ENCODE results near the gene MEX3D. TPM values are rescaled to one million over a fixed set of nuclear protein-coding genes. Genes with fewer than 3 reads are reported as not detected.

MEX3D gene
- total and polyA plus RNA-seq, 12 donors, result 1.8 to 9.4 (median 7.6) TPM

DNA sequence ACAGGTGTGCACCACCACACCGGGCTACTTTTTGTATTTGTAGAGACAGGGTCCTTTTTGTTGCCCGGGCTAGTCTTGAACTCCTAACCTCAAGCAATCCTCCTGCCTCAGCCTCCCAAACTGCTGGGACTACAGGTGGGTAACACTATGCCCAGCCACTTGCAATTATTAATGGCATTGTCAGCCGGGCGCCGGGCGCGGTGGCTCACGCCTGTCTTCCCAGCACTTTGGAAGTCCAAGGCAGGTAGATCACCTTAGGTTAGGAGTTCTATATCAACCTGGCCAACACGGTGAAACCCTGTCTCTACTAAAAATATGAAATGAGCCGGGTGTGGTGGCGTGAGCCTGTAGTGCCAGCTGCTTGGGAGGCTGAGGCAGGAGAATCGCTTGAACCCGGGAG, 2.7 kb upstream of the MEX3D start:
- Histone ChIP-seq H3K27ac (no peak overlapping the region), H3K9me3 (no peaks in the 10 kb centered on the region), H3K4me3 (no peak overlapping the region), H3K4me1 (peaks cover 3 to 15% (median 10%) of the 10 kb centered on the region in 9 donors), H3K36me3 (peaks cover 0 to 2% (median 0%) of the 10 kb centered on the region in 9 donors), H3K27me3 (peaks cover 0 to 10% (median 0%) of the 10 kb centered on the region in 7 donors)
- 96% methylated on average over 13 of the region's 13 CpGs for WGBS, 2 donors
- intact Hi-C loops (cut with DNase I), result no loop called here
- DNase-seq (no peak), ATAC-seq (no peak)
- TF ChIP-seq, protein P1, sequence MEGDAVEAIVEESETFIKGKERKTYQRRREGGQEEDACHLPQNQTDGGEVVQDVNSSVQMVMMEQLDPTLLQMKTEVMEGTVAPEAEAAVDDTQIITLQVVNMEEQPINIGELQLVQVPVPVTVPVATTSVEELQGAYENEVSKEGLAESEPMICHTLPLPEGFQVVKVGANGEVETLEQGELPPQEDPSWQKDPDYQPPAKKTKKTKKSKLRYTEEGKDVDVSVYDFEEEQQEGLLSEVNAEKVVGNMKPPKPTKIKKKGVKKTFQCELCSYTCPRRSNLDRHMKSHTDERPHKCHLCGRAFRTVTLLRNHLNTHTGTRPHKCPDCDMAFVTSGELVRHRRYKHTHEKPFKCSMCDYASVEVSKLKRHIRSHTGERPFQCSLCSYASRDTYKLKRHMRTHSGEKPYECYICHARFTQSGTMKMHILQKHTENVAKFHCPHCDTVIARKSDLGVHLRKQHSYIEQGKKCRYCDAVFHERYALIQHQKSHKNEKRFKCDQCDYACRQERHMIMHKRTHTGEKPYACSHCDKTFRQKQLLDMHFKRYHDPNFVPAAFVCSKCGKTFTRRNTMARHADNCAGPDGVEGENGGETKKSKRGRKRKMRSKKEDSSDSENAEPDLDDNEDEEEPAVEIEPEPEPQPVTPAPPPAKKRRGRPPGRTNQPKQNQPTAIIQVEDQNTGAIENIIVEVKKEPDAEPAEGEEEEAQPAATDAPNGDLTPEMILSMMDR (IDR thresholded peaks at IDR 0.05), result no peak

DNA sequence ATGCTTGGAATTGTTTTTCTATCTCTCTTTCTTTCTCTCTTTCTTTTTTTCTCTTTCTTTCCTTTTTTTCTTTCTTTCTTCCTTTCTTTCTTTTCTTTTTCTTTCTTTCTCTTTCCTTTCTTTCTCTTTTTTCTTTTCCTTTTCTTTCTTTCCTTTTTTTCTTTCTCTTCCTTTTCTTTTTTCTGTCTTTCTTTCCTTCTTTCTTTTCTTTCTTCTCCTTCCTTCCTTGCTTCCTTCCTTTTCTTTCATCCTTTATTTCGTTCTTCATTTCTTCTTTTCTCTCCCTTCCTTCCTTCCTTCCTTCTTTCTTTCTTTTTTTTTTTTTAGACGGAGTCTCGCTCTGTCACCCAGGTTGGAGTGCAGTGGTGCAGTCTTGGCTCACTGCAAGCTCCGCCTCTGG, 1.9 kb upstream of the MEX3D start:
- ATAC-seq, result no peak
- intact Hi-C loops (cut with DNase I), result no loop called here
- Histone ChIP-seq H3K4me1 (peaks cover 3 to 19% (median 12%) of the 10 kb centered on the region in 9 donors), H3K36me3 (no peaks in the 10 kb centered on the region), H3K27me3 (peaks cover 0 to 10% (median 0%) of the 10 kb centered on the region in 7 donors), H3K4me3 (no peak overlapping the region), H3K9me3 (no peaks in the 10 kb centered on the region), H3K27ac (no peak overlapping the region)
- WGBS, 2 donors, result 75 to 78% methylated on average over 4 of the region's 4 CpGs
- TF ChIP-seq, protein P1 (IDR thresholded peaks at IDR 0.05), result no peak
- no peak for DNase-seq

DNA sequence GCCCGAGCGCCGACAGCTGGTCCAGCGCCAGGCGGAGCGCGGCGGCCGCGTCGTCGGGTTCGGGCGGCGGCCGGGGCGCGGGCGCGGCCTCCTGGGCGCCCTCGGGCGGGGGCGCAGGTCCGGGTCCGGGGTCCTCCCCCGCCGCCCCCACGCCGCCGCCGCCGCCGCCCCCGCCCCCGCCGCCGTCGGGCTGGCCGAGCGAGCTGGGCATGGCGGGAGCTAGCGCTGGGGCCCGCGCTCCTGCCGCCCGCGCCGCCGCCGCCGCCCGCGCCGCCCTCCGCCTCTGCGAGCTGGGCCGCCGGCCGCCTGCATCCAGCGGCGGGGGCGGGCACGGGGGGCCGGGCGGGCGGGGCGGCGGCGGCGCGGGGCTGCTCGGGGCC, 287 bp downstream of the MEX3D start:
- DNase-seq (no peak), ATAC-seq (no peak)
- TF ChIP-seq, protein P1 (IDR thresholded peaks at IDR 0.05), result no peak
- Histone ChIP-seq H3K27me3 (peaks cover 0 to 10% (median 0%) of the 10 kb centered on the region in 7 donors), H3K4me1 (peaks cover 3 to 19% (median 12%) of the 10 kb centered on the region in 9 donors), H3K36me3 (no peaks in the 10 kb centered on the region), H3K27ac (no peak overlapping the region), H3K4me3 (peak overlapping the region in 1 of 10 donors; percentile 86), H3K9me3 (no peaks in the 10 kb centered on the region)
- 0 to 1% methylated on average over 12 to 57 of the region's 73 CpGs for WGBS, 2 donors
- intact Hi-C loops (cut with DNase I), result no loop called here

DNA sequence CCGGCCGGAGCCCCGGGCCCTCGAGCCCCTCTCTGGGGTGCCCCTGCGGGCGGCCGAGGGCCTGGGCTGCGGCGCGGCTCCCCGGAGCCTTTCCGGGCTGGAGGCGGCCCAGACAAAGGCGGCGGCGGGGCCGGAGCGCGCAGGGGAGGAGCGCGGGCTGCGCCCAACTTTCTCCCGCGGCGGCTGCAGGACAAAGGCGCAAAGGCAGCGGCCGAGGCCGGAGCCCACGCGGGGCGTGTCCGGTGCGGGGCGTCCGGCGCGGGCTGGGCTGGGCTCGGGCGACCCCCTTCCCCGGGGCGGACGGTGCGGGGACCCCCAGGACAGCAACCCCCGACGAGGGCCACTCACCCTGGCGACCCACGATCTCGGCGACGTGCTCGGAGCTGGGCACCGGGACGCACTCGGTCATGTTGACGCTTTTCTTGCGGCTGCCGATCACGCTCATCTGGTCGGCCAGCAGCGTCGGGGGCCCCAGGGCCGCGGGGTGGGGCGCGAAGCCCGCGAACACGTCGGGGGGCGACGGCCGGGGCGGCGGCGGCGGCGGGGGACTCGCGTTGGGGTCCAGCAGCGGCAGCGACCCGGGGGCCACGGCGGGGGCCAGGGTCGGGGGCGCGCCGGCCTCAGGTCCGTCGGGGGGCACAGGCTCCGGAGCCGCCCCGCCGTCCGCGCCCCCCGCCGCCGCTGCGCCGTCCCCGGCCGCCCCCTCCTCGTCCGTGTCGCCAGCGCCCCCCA, 843 bp downstream of the MEX3D start:
- Histone ChIP-seq H3K27ac (peak overlapping the region; percentile 58 to 91 (median 82)), H3K9me3 (no peaks in the 10 kb centered on the region), H3K36me3 (no peaks in the 10 kb centered on the region), H3K4me3 (peak overlapping the region; percentile 27 to 86 (median 70)), H3K4me1 (peaks cover 3 to 19% (median 12%) of the 10 kb centered on the region in 9 donors), H3K27me3 (peaks cover 0 to 10% (median 0%) of the 10 kb centered on the region in 7 donors)
- WGBS, 2 donors, result 0 to 1% methylated on average over 32 to 98 of the region's 108 CpGs
- DNase-seq (peak in 1 of 2 donors; percentile 54), ATAC-seq (peak in 3 of 8 donors; percentile 14 to 36 (median 25))
- intact Hi-C loops (cut with DNase I), result no loop called here
- TF ChIP-seq, protein P1 (IDR thresholded peaks at IDR 0.05), result no peak

All from heart right ventricle (tissue), 16 donors.